A549 treated with CORT108297 at 1 μM for 4 hours (cell line): ENCODE measurements around the gene UBE2J1. TPM values are rescaled to one million over a fixed set of nuclear protein-coding genes. Genes with fewer than 3 reads are reported as not detected.

ENCODE experiments used
- total RNA-seq: library from RNA; stranded (reverse); fragments of 200-300 nt; extraction: Qiagen RNA extraction; gene quantifications from 5 replicates; pipeline ENCODE4 v1.2.3, GENCODE V29; 2022

UBE2J1 gene, protein sequence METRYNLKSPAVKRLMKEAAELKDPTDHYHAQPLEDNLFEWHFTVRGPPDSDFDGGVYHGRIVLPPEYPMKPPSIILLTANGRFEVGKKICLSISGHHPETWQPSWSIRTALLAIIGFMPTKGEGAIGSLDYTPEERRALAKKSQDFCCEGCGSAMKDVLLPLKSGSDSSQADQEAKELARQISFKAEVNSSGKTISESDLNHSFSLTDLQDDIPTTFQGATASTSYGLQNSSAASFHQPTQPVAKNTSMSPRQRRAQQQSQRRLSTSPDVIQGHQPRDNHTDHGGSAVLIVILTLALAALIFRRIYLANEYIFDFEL
- total RNA-seq, result 12.2 to 16.7 TPM (median 14.2 TPM) in 5 replicates

DNA sequence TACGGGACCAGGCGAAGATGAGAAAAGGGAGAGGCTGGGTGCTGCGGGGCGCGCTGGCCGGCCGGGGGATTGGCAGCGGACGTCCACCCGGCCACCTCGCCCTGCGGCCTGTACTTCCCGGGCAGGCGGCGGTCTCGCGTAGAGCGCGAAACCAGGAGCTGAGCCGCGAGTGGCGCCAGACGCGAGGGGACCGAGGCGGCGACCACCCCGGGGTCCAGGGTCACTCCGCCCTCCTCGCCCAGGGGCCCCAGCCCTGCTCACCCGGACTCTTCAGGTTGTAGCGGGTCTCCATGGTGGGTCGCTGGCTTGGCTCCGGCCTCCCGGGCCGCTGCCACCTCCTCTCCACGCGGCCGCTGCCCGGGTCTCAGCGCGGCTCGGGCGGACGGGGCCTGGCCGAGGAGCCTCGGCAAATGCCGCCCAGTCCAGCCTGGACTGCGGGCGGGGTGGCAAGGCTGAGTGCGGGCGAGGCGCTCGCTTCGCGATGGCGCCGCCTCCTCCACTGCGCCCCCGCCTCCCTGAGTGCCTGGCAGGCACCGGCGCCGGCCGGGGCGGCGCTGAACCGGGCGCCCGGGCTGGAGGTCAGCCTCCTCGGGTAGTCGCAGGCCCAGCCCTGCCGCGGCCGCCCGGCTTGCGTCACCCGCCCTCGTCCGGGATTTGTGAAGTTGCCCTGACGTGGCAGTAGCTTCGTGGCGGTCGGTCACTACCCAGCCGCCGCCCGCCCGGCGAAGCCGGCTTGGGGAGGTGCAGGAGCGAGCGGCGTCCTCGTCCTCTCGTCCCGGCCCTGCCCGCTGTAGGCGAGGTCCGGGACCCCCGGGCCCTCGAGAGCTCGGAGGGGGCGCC lies at the start of gene UBE2J1:
Gene UBE2J1, minus strand, starts transcription at position 445 of the 840 bp plus-strand sequence. Its CDS starts 153 bp downstream, at position 292.

DNA sequence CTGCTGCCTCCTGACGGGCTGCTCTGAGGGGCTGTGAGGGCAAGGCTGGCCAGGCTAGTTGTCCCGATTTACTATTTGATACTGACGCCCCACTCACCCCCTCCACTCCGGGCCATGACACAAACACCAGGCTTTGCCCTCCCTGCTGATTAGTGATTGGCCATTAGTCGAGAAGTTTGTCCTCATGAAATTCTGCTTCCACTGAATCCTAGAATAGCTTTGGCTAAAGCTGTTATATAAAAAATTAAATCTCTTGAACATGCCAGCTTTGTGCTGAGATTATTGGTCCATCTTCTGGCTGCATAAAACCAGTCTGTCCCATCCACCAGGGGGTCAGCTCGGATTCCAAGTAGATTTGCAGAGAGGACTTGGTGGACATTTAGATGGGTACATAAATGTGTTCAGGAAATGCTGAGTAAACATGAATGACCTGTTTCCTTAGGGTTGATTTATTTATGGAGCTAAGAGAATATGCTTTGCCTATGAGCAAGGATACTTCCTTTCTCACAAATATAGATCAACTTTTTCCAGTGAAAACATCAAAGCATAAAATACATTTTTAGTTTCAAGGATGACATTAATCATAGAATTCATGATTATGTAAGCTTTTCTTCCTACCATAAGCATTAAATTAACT lies 37.2 kb downstream of the UBE2J1 start, which contains the start of gene GABRR2:
Gene GABRR2, minus strand, starts transcription at position 51 of the 637 bp plus-strand sequence. CDS start 134 bp downstream, outside the sequence.

Other genes with a start within 250 kb of the UBE2J1 start
- 0.82 to 1.5 TPM (median 1.3 TPM) in 5 replicates for gene SRSF12, start 234.7 kb downstream of the UBE2J1 start, total RNA-seq
- gene PM20D2, start 206.7 kb downstream of the UBE2J1 start, total RNA-seq, result 10.0 to 15.1 TPM (median 13.7 TPM) in 5 replicates
- not detected in 5 replicates for gene GABRR1, start 135.4 kb downstream of the UBE2J1 start, total RNA-seq
- 0.05 to 0.13 TPM in 2 of 5 replicates, not detected in the others for gene GABRR2, start 37.4 kb downstream of the UBE2J1 start, total RNA-seq
- 2.7 to 4.6 TPM (median 4.0 TPM) in 5 replicates for gene RRAGD, start 59.6 kb upstream of the UBE2J1 start, total RNA-seq
- 1.3 to 1.8 TPM (median 1.6 TPM) in 5 replicates for gene ANKRD6, start 80.4 kb upstream of the UBE2J1 start, total RNA-seq